Panc1 (cell line): ENCODE results near the gene RPL3. TPM values are rescaled to one million over a fixed set of nuclear protein-coding genes. Genes with fewer than 3 reads are reported as not detected.
A peak's percentile ranks its signal among the peaks of the same experiment; 100 is the strongest.

Source experiments
- ATAC-seq: fragments of 200-7000 bp; cut with Tn5 transposase; 2 replicates; pipeline ENCODE4 v1.9.1; 2020; ENCODE audit warnings: mild to moderate bottlenecking, moderate library complexity
- BruUV-seq: library from RNA; stranded (reverse); fragments of 400-500 nt; replicated peaks from 2 replicates; lab custom pipeline; 2021; lab: Mats Ljungman, UMichigan
- CTCF ChIA-PET: fragments of 300-600 bp; sonication (Branson Sonifier 250); formaldehyde crosslinking; loops from one replicate; lab custom pipeline; 2022; ENCODE audit warnings: antibody characterized with exemption; lab: Charles Lee
- POLR2A ChIA-PET: fragments of 300-600 bp; sonication (Branson Sonifier 250); formaldehyde crosslinking; loops from one replicate; lab custom pipeline; 2022; ENCODE audit warnings: antibody characterized with exemption; lab: Charles Lee
- DNase-seq: peaks from one replicate; pipeline ENCODE4 v3.0.0-alpha.2; 2010; ENCODE audit warnings: low read depth, low spot score
- H3K27ac ChIP-seq: 2 replicates; pipeline ENCODE4 v1.5.1; 2011; ENCODE audit warnings: mild to moderate bottlenecking, low read length, inconsistent platforms
- H3K27me3 ChIP-seq: fragments of 200-500 bp; sonication (Bioruptor generic); 2 replicates; pipeline ENCODE4 v1.6.0; 2014; ENCODE audit warnings: low read length, inconsistent platforms; ENCODE audit not compliant: control insufficient read depth, insufficient read depth
- H3K36me3 ChIP-seq: fragments of 200-500 bp; sonication (Bioruptor generic); 2 replicates; pipeline ENCODE4 v1.5.1; 2014; ENCODE audit warnings: inconsistent platforms, mild to moderate bottlenecking, low read length, moderate library complexity; ENCODE audit not compliant: control insufficient read depth, insufficient read depth
- H3K4me1 ChIP-seq: 2 replicates; pipeline ENCODE4 v1.5.1; 2011; ENCODE audit warnings: inconsistent platforms, mild to moderate bottlenecking, low read length, moderate library complexity; ENCODE audit not compliant: control insufficient read depth, insufficient read depth
- H3K4me3 ChIP-seq, 2 experiments: 2 replicates each; pipeline ENCODE4 v1.5.1; 2011 to 2012; ENCODE audit warnings: low read depth in 2 of 2, low read length in 2 of 2, mild to moderate bottlenecking in 2 of 2, inconsistent platforms in 1 of 2, moderate library complexity in 1 of 2
- H3K9me3 ChIP-seq: fragments of 200-500 bp; sonication (Bioruptor generic); 2 replicates; pipeline ENCODE4 v1.5.1; 2014; ENCODE audit warnings: low read depth, mild to moderate bottlenecking, inconsistent platforms, low read length, moderate library complexity; ENCODE audit not compliant: control insufficient read depth, insufficient read depth
- POLR2AphosphoS5 ChIP-seq: IDR thresholded peaks from 2 replicates; pipeline ENCODE4 v1.6.1; 2012; ENCODE audit warnings: mild to moderate bottlenecking, low read depth, low read length, moderate library complexity
- REST ChIP-seq, 2 experiments: IDR thresholded peaks; 2 replicates each; pipeline ENCODE4 v1.6.1; 2011 to 2012; ENCODE audit warnings: low read depth in 2 of 2, control low read depth in 1 of 2, low read length in 1 of 2, mild to moderate bottlenecking in 1 of 2, moderate library complexity in 1 of 2; ENCODE audit not compliant: insufficient read depth in 1 of 2
- SIN3A ChIP-seq: IDR thresholded peaks from 2 replicates; pipeline ENCODE4 v1.6.1; 2012; ENCODE audit warnings: low read depth, mild to moderate bottlenecking, low read length, moderate library complexity, borderline replicate concordance; ENCODE audit not compliant: insufficient read depth
- in situ Hi-C: cut with HindIII; loops from 2 replicates; pipeline ENCODE4 v1.10.0; 2016; ENCODE audit warnings: low sequenced_read_pairs, low pct_unique_long_range_greater_than_20kb
- intact Hi-C: fragments of 100-400 bp; cut with micrococcal nuclease; formaldehyde crosslinking; loops from one replicate; pipeline ENCODE4 v1.10.0; 2022; ENCODE audit not compliant: unreplicated experiment
- total RNA-seq: library from RNA; stranded (reverse); gene quantifications from one replicate; pipeline ENCODE4 v1.2.1, GENCODE V29; 2021; ENCODE audit not compliant: unreplicated experiment
- TF ChIP-seq, protein P1 (sequence below): fragments of 450-650 bp; IDR thresholded peaks from 2 replicates; pipeline ENCODE4 v1.5.1; 2017; ENCODE audit warnings: mild to moderate bottlenecking

The RPL3 gene
- total RNA-seq, 1 experiment from 2014 or later, result 885 TPM

GRCh38 chr22:39311592-39312400 is 7.6 kb downstream of the RPL3 start:
- in situ Hi-C loops (no loop called here), intact Hi-C loops (loop anchor here (2.0 to 5.0 kb wide), 2 partner anchors 61 to 139 kb away; no protein-coding TSS in a partner anchor)
- TF ChIP-seq, protein P1, sequence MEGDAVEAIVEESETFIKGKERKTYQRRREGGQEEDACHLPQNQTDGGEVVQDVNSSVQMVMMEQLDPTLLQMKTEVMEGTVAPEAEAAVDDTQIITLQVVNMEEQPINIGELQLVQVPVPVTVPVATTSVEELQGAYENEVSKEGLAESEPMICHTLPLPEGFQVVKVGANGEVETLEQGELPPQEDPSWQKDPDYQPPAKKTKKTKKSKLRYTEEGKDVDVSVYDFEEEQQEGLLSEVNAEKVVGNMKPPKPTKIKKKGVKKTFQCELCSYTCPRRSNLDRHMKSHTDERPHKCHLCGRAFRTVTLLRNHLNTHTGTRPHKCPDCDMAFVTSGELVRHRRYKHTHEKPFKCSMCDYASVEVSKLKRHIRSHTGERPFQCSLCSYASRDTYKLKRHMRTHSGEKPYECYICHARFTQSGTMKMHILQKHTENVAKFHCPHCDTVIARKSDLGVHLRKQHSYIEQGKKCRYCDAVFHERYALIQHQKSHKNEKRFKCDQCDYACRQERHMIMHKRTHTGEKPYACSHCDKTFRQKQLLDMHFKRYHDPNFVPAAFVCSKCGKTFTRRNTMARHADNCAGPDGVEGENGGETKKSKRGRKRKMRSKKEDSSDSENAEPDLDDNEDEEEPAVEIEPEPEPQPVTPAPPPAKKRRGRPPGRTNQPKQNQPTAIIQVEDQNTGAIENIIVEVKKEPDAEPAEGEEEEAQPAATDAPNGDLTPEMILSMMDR, result no peak
- peak; percentile 44 for TF ChIP-seq POLR2AphosphoS5
- Histone ChIP-seq H3K4me3 (no peak overlapping the region), H3K27ac (peak overlapping the region; percentile 71), H3K36me3 (peaks cover 7% of the 10 kb centered on the region), H3K9me3 (no peaks in the 10 kb centered on the region), H3K4me1 (peaks cover 72% of the 10 kb centered on the region), H3K27me3 (no peaks in the 10 kb centered on the region)
- CTCF ChIA-PET, result interaction anchor here (0.7 to 1.2 kb wide), 2 partner anchors 8 to 142 kb away, joined by 3 read pairs; no protein-coding TSS in a partner anchor
- DNase-seq, result no peak
- POLR2A ChIA-PET, result no interaction called here
- no TSS peak for BruUV-seq
- ATAC-seq, result peak; percentile 29

- Histone ChIP-seq H3K9me3 (no peaks in the 10 kb centered on the region), H3K4me3 (no peak overlapping the region), H3K27me3 (no peaks in the 10 kb centered on the region), H3K36me3 (peaks cover 2% of the 10 kb centered on the region), H3K4me1 (peaks cover 68% of the 10 kb centered on the region), H3K27ac (peak overlapping the region; percentile 85)
- ChIA-PET CTCF (interaction anchor here (0.6 to 1.2 kb wide), 4 partner anchors 32 to 140 kb away, joined by 3 to 6 read pairs (median 3); no protein-coding TSS in a partner anchor), POLR2A (interaction anchor here (0.6 kb wide), 1 partner anchor 66 kb away, joined by 6 read pairs; no protein-coding TSS in a partner anchor)
- ATAC-seq (peak; percentile 17), DNase-seq (no peak)
- TF ChIP-seq SIN3A, result 0 out of 2 replicates have a peak, but pooled peaks have one; percentile 39
- TF ChIP-seq, protein P1, result no peak
- intact Hi-C loops (loop anchor here (2.0 to 5.0 kb wide), 2 partner anchors 59 to 138 kb away; no protein-coding TSS in a partner anchor), in situ Hi-C loops (no loop called here)
- no TSS peak for BruUV-seq
These were observed 9.3 kb downstream of the RPL3 start for GRCh38 chr22:39309881-39310714.

DNA sequence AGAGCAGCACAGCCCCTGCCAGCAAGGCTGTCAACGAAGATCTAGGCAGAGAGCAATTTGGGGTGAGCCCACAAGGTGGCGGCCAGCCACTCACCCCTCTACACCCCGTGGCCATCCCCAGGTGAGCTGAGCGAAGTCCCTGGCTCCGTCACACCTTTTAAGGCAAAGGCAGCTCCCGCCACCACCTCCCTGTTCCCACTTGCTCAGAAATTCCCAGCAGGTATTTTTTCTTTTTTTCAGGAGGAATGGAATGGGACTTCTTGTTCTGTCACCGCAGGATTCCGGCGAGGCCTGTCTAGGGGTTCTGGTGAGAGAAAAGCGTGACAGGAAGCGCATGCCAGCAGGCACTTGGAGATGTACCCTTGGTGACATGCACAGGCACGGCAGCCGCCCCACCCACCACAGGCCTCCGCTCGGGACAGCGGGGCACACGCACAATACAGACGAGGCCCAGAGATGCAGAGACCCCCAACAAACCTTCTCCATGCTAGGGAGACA is 10.0 kb downstream of the RPL3 start:
- intact Hi-C loops, result no loop called here
- ChIA-PET POLR2A (interaction anchor here (0.6 kb wide), 1 partner anchor 65 kb away, joined by 6 read pairs; no protein-coding TSS in a partner anchor), CTCF (interaction anchor here (0.6 to 0.9 kb wide), 2 partner anchors 31 to 136 kb away, joined by 3 to 6 read pairs; no protein-coding TSS in a partner anchor)
- TF ChIP-seq REST (IDR thresholded peaks at IDR 0.05; ENCODE audit: insufficient read depth in 1 of 2, low read depth in 2 of 2, low read length in 1 of 2), result no peak
- TF ChIP-seq, protein P1, result peak; percentile 54
- ATAC-seq, result no peak
- no peaks in the 10 kb centered on the region; the same call in 1 of the 2 replicates for H3K36me3 ChIP-seq
- no peaks in the 10 kb centered on the region for H3K9me3 ChIP-seq
- DNase-seq, result no peak
- H3K27ac ChIP-seq, result peak overlapping the region; percentile 85
- in situ Hi-C loops, result no loop called here
- 0 out of 4 replicates have a peak overlapping the region, but pooled peaks of 1 of the 2 experiments have one; percentile 18 for H3K4me3 ChIP-seq
- no TSS peak for BruUV-seq
- H3K27me3 ChIP-seq, result no peaks in the 10 kb centered on the region
- H3K4me1 ChIP-seq, result peaks cover 61% of the 10 kb centered on the region
